HG03175 (cell line): Measurements from ENCODE around the gene TLNRD1.
A peak's percentile ranks its signal among the peaks of the same experiment; 100 is the strongest.

ENCODE experiments used
- ATAC-seq: cut with Tn5 transposase; IDR thresholded peaks from one replicate; pipeline ENCODE4 v1.9.1; 2021; ENCODE audit warnings: mild to moderate bottlenecking, moderate library complexity; ENCODE audit not compliant: unreplicated experiment

Gene TLNRD1

GRCh38 chr15:81001152-81002008, 657 bp downstream of the TLNRD1 start:
- peak; percentile 38 for ATAC-seq

- ATAC-seq = no peak
Observed at GRCh38 chr15:81002009-81002330, 1.2 kb downstream of the TLNRD1 start.

- no peak for ATAC-seq
Observed at GRCh38 chr15:81002331-81003096, 1.8 kb downstream of the TLNRD1 start.

- no peak for ATAC-seq
Observed at GRCh38 chr15:81003097-81003350, 2.3 kb downstream of the TLNRD1 start.

- ATAC-seq = no peak
Observed at GRCh38 chr15:81006124-81006523, 5.4 kb downstream of the TLNRD1 start.

- ATAC-seq = no peak
Observed at GRCh38 chr15:81007428-81008064, 6.8 kb downstream of the TLNRD1 start.

GRCh38 chr15:81008312-81008711, 7.6 kb downstream of the TLNRD1 start:
- ATAC-seq = no peak

- ATAC-seq = no peak
Observed at GRCh38 chr15:81010086-81010485, 9.4 kb downstream of the TLNRD1 start.

- ATAC-seq = no peak
Observed at GRCh38 chr15:81011593-81011992, 10.9 kb downstream of the TLNRD1 start.

- no peak for ATAC-seq
Observed at GRCh38 chr15:81012588-81012987, 11.9 kb downstream of the TLNRD1 start.

GRCh38 chr15:81013396-81013929, 12.7 kb downstream of the TLNRD1 start:
- ATAC-seq = no peak

- no peak for ATAC-seq
Observed at GRCh38 chr15:81014446-81015093, 13.8 kb downstream of the TLNRD1 start.

- no peak for ATAC-seq
Observed at GRCh38 chr15:81015621-81016488, 15.1 kb downstream of the TLNRD1 start.

GRCh38 chr15:81016489-81017068, 15.9 kb downstream of the TLNRD1 start:
- ATAC-seq = no peak

GRCh38 chr15:81018197-81018596, 17.5 kb downstream of the TLNRD1 start:
- no peak for ATAC-seq

GRCh38 chr15:81021321-81021720, 20.6 kb downstream of the TLNRD1 start:
- no peak for ATAC-seq

- ATAC-seq = peak; percentile 93
Observed at GRCh38 chr15:81023483-81024264, 23.0 kb downstream of the TLNRD1 start.

GRCh38 chr15:81024265-81024872, 23.6 kb downstream of the TLNRD1 start:
- no peak for ATAC-seq

- ATAC-seq = no peak
Observed at GRCh38 chr15:81024936-81025335, 24.2 kb downstream of the TLNRD1 start.
